ENCODE results near the gene CLASP1.
"Not testable (repeated sequence)": the region's sequence is repeated elsewhere in the genome, so short reads cannot be mapped to it uniquely, and the experiment has no call there.

Gene CLASP1

GRCh38 chr2:121613152-121613551, 36.1 kb downstream of the CLASP1 start:
- no peak for DNase-seq

- no peak for DNase-seq
These were observed 37.2 kb downstream of the CLASP1 start for GRCh38 chr2:121611730-121612705.

GRCh38 chr2:121611048-121611649, 38.1 kb downstream of the CLASP1 start:
- DNase-seq: not testable (repeated sequence)

GRCh38 chr2:121610487-121610874, 38.8 kb downstream of the CLASP1 start:
- not testable (repeated sequence) for DNase-seq

- DNase-seq: no peak
These were observed 40.3 kb downstream of the CLASP1 start for GRCh38 chr2:121608967-121609366.

- DNase-seq: no peak
These were observed 40.9 kb downstream of the CLASP1 start for GRCh38 chr2:121608367-121608766.

- DNase-seq: no peak
These were observed 43.2 kb downstream of the CLASP1 start for GRCh38 chr2:121605820-121606733.

- DNase-seq: no peak
These were observed 46.1 kb downstream of the CLASP1 start for GRCh38 chr2:121603185-121603584.

GRCh38 chr2:121599963-121600651, 49.2 kb downstream of the CLASP1 start:
- no peak for DNase-seq

- no peak for DNase-seq
These were observed 51.2 kb downstream of the CLASP1 start for GRCh38 chr2:121598087-121598486.

GRCh38 chr2:121596221-121597080, 52.8 kb downstream of the CLASP1 start:
- peak; percentile 21 for DNase-seq

GRCh38 chr2:121595012-121595891, 54.0 kb downstream of the CLASP1 start:
- DNase-seq: no peak

- DNase-seq: no peak
These were observed 58.1 kb downstream of the CLASP1 start for GRCh38 chr2:121591199-121591598.

GRCh38 chr2:121588357-121588756, 60.9 kb downstream of the CLASP1 start:
- DNase-seq: no peak

GRCh38 chr2:121587131-121587530, 62.1 kb downstream of the CLASP1 start:
- DNase-seq: no peak

- no peak for DNase-seq
These were observed 64.5 kb downstream of the CLASP1 start for GRCh38 chr2:121584741-121585140.

GRCh38 chr2:121583555-121583954, 65.7 kb downstream of the CLASP1 start:
- DNase-seq: no peak

- DNase-seq: no peak
These were observed 67.0 kb downstream of the CLASP1 start for GRCh38 chr2:121582272-121582671.

- DNase-seq: no peak
These were observed 70.0 kb downstream of the CLASP1 start for GRCh38 chr2:121579309-121579708.

- no peak for DNase-seq
These were observed 71.9 kb downstream of the CLASP1 start for GRCh38 chr2:121577381-121577780.

Measured in stimulated activated CD4-positive, alpha-beta T cell treated with anti-CD3 and anti-CD28 coated beads, Interleukin-4, amount 100 ng/mL, for 24 hours (primary cell).